ENCODE measurements around the gene TRPM5.

Gene TRPM5

DNA sequence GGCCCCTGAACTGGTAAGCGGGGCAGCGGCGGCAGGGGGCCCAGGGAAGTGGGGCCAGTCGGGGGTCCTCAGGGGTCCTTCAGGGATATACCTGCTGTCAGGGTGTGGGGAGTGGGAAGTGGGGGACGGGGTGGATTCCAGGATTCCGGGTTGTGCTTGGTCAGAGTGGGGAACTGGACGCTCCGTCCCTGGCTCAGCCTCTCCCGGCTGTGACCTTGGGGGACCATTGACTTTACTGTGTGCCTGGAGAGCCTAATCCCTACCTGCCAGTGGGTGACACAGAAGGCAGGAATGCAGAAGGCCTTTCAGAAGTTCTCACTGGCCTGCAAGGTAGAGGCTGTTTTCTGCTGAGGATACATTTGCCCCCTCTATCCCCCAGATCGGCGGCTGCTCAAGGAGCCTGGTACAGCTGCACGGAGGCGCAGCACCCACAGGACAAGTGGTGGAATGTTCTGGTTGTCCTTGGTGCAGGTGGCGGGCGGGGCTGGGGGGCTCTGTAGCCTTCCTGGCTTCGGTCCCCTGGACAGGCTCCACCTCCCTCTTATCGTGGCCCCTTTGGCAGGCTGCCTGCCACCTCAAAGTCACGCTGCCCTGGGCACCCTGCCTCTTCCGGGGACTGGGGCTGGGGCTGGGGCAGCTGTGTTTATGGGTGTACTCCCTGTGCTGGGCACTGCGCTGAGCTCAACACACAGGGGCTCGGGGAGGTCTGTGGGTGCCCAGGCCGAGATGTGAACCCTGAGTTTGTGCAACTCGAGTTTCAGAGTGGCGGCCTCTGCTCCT, 18.9 kb upstream of the TRPM5 start:
- Histone ChIP-seq H3K36me3 (replicated peaks) (no peaks in the 10 kb centered on the region), H3K27ac (no peak overlapping the region), H3K27me3 (replicated peaks) (no peaks in the 10 kb centered on the region), H3K4me3 (ENCODE audit: low read depth, low read length) (no peak overlapping the region)
- TF ChIP-seq, protein P1, sequence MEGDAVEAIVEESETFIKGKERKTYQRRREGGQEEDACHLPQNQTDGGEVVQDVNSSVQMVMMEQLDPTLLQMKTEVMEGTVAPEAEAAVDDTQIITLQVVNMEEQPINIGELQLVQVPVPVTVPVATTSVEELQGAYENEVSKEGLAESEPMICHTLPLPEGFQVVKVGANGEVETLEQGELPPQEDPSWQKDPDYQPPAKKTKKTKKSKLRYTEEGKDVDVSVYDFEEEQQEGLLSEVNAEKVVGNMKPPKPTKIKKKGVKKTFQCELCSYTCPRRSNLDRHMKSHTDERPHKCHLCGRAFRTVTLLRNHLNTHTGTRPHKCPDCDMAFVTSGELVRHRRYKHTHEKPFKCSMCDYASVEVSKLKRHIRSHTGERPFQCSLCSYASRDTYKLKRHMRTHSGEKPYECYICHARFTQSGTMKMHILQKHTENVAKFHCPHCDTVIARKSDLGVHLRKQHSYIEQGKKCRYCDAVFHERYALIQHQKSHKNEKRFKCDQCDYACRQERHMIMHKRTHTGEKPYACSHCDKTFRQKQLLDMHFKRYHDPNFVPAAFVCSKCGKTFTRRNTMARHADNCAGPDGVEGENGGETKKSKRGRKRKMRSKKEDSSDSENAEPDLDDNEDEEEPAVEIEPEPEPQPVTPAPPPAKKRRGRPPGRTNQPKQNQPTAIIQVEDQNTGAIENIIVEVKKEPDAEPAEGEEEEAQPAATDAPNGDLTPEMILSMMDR (IDR thresholded peaks at IDR 0.05; ENCODE audit: low read depth, low read length, missing control alignments) = no peak
- no peak for DNase-seq
- in situ Hi-C loops (cut with HindIII; ENCODE audit: low pct_ligation_motif_present, low sequenced_read_pairs) = no loop called here

DNA sequence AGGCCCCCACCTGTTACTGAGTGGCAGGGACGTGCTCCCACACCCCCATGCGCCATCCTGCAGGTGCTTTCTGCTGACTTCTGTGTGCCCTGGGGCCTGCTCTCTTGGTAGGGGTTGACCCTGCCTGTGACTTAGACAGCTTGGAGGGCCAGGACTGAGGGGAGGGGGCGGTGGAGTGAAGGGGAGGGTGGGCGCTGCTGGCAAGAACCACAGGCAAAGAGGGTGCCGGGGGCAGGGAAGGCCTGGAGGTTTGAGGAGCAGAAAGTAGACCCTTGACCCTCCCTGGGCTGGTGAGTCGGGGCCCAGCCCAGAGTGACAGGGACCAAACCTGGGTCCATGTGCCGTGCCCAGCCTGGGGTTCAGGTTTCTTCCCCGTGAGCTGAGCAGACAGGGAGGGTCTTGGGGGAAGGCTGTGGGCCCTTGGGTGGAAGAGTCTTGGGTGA, 18.2 kb upstream of the TRPM5 start:
- H3K27me3 ChIP-seq (replicated peaks) = no peaks in the 10 kb centered on the region
- TF ChIP-seq, protein P1 (IDR thresholded peaks at IDR 0.05; ENCODE audit: low read depth, low read length, missing control alignments) = no peak
- no peak overlapping the region for H3K4me3 ChIP-seq (ENCODE audit: low read depth, low read length)
- H3K27ac ChIP-seq = no peak overlapping the region
- in situ Hi-C loops (cut with HindIII; ENCODE audit: low pct_ligation_motif_present, low sequenced_read_pairs) = no loop called here
- no peaks in the 10 kb centered on the region for H3K36me3 ChIP-seq (replicated peaks)
- no peak for DNase-seq

DNA sequence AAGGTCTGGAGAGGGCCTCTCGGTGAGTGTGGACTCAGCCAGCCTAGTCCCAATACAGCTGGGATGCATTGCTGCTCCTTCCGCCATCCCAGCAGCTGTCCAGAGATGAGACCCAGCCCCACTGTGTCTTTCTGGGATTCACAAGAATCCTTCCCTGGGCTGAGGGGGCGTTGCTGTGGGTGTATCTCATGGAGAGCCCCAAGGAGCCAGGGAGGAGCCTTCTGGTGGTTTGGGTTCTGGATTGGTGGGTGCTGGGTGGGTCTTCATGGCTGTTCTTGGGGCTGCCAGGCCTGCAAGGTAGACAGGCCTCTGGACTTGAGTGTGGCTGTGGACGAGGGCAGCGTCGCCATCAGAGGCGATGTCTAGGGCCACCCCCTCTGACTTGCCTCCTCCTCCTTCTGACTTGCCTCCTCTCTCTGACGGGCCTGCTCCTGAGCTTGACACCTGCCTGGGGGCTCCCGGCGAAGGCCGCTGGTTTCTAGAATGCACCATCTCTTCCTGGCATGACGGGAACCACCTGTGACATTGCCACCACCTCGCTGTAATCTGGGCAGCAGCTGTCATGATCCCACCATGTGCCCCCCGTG, 17.7 kb upstream of the TRPM5 start:
- Histone ChIP-seq H3K27me3 (replicated peaks) (no peaks in the 10 kb centered on the region), H3K27ac (no peak overlapping the region), H3K36me3 (replicated peaks) (no peaks in the 10 kb centered on the region), H3K4me3 (ENCODE audit: low read depth, low read length) (no peak overlapping the region)
- no peak for DNase-seq
- TF ChIP-seq, protein P1 (IDR thresholded peaks at IDR 0.05; ENCODE audit: low read depth, low read length, missing control alignments) = no peak
- in situ Hi-C loops (cut with HindIII; ENCODE audit: low pct_ligation_motif_present, low sequenced_read_pairs) = no loop called here

DNA sequence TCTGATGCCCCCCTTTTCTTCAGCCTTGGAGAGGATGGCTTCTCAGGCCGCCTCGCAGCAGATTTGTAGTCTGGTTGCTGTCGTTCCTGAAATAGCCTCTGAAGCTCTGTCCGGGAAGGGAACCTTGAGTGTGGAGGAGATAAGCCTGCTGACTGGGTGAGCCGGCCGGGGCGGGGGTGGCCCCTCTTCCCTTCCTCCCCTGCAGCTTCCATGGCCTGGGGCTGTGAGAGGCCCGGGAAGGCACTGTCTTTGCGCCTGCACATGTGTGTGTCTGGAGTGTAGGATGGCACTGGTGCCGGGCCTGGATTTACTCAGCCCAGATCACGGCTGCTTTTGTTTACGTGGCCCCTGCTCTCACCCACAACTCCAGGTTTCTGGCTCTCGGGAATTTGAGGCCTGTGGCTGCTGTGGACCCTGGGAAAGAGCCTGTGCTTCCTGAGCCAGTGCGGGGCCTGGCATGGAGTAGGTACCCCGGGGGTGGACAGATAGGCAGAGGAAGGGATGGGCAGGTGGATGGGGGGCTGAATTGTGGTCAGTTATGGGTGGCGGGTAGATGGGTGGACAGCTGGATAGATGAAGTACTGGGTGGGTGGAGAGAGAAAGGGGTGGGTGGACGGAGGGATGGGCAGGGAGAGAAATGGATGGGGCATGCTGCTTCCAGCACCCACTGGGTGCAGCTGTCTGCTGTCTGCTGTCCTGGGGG, 17.1 kb upstream of the TRPM5 start:
- no peak for DNase-seq
- Histone ChIP-seq H3K4me3 (ENCODE audit: low read depth, low read length) (no peak overlapping the region), H3K27me3 (replicated peaks) (no peaks in the 10 kb centered on the region), H3K27ac (no peak overlapping the region), H3K36me3 (replicated peaks) (no peaks in the 10 kb centered on the region)
- TF ChIP-seq, protein P1 (IDR thresholded peaks at IDR 0.05; ENCODE audit: low read depth, low read length, missing control alignments) = no peak
- in situ Hi-C loops (cut with HindIII; ENCODE audit: low pct_ligation_motif_present, low sequenced_read_pairs) = no loop called here

DNA sequence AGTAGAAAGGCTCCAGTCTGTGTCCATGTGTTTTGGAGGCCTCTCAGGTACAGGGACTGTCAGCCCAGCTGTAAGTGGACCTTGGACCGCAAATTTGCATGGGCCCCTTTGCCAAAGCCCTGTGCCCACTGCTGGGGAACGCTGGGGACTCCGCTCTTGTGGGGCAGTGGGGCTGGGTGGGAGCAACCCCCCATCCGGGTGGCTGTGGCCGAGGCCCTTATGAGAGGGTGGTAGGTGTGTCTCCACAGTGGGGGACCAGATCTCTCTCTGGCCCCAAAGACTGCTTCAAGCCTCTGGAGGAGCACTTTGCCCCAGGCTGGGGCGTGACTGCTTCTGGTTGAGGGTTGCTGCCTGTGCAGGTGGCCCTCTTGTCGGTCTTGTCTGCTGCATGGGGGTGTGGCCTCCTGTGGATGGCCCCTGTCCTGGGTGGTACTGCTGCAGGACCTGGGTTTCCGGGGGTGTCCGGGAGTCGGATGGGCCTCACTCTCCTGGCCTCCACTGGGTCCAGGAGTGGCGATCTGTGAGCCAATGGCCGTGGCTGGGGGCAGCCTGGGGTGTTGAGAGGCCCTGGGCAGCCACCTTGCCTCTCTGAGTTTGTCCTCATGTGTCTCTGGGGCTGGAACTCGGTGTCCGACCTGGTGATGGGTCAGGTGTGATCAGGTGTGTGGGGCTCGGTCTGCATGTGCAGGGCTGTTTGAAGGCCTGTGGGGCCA, 16.4 kb upstream of the TRPM5 start:
- Histone ChIP-seq H3K27me3 (replicated peaks) (no peaks in the 10 kb centered on the region), H3K27ac (no peak overlapping the region)

More for the DNA sequence above, 16.4 kb upstream of the TRPM5 start:
- TF ChIP-seq, protein P1 (IDR thresholded peaks at IDR 0.05; ENCODE audit: low read depth, low read length, missing control alignments) = no peak
- in situ Hi-C loops (cut with HindIII; ENCODE audit: low pct_ligation_motif_present, low sequenced_read_pairs) = no loop called here
- no peak for DNase-seq
- Histone ChIP-seq H3K4me3 (ENCODE audit: low read depth, low read length) (no peak overlapping the region), H3K36me3 (replicated peaks) (no peaks in the 10 kb centered on the region)

Data from brain microvascular endothelial cell (primary cell).